GM12892 (cell line): ENCODE measurements around the gene MX2.

Source experiments
- POLR2A ChIP-seq: IDR thresholded peaks from 2 replicates; pipeline ENCODE4 v1.6.1; 2011; ENCODE audit warnings: low read depth, low read length, control low read depth
- POLR2AphosphoS5 ChIP-seq: IDR thresholded peaks from 2 replicates; pipeline ENCODE4 v1.6.1; 2011; ENCODE audit warnings: low read depth, low read length, control low read depth

GRCh38 chr21:41379901-41380300 lies 18.1 kb downstream of the MX2 start:
- TF ChIP-seq POLR2A, result no peak
- no peak for TF ChIP-seq POLR2AphosphoS5
